Raji (cell line): ENCODE measurements around the gene C1orf35.

Experiments used
- POLR2A ChIP-seq: IDR thresholded peaks from 2 replicates; pipeline ENCODE4 v1.6.1; 2011; ENCODE audit warnings: low read depth, low read length, control low read depth; ENCODE audit not compliant: insufficient read depth

C1orf35 gene

GRCh38 chr1:228059634-228060457 is 43.3 kb downstream of the C1orf35 start:
- TF ChIP-seq POLR2A, result no peak

GRCh38 chr1:228058949-228059633 is 44.0 kb downstream of the C1orf35 start:
- TF ChIP-seq POLR2A, result no peak

- no peak for TF ChIP-seq POLR2A
Measured at GRCh38 chr1:228058172-228058948, 44.8 kb downstream of the C1orf35 start.
